Measurements from ENCODE around the gene CBX7. TPM values are rescaled to one million over a fixed set of nuclear protein-coding genes. Genes with fewer than 3 reads are reported as not detected.

CBX7 gene
- total and polyA plus RNA-seq, 2 donors from 2014 or later: 39.3 to 65.2 TPM

- Histone ChIP-seq H3K27ac (ENCODE audit: low read depth in 2 of 2, low read length in 2 of 2) (peak overlapping the region; percentile 86 to 88), H3K9me3 (ENCODE audit: control insufficient read depth in 2 of 3, insufficient read depth in 1 of 3, low read length in 3 of 3) (no peaks in the 10 kb centered on the region), H3K9ac (ENCODE audit: low read length in 3 of 3) (peak overlapping the region in 2 of 3 donors; percentile 63 to 94), H3K36me3 (ENCODE audit: control insufficient read depth in 2 of 3, insufficient read depth in 3 of 3, low read length in 3 of 3) (peaks cover 0 to 5% (median 4%) of the 10 kb centered on the region in 3 donors), H3K4me1 (ENCODE audit: control insufficient read depth in 2 of 3, insufficient read depth in 2 of 3, low read depth in 1 of 3, low read length in 3 of 3) (peaks cover 0 to 23% (median 6%) of the 10 kb centered on the region in 3 donors), H3K27me3 (ENCODE audit: control insufficient read depth, insufficient read depth, low read length) (peaks cover 17% of the 10 kb centered on the region), H3K4me3 (ENCODE audit: low read length in 3 of 3) (peak overlapping the region; percentile 41 to 87 (median 80))
- intact Hi-C loops (cut with DNase I): no loop called here
- no peak for FAIRE-seq
- no peak for DNase-seq
- TF ChIP-seq, protein P1, sequence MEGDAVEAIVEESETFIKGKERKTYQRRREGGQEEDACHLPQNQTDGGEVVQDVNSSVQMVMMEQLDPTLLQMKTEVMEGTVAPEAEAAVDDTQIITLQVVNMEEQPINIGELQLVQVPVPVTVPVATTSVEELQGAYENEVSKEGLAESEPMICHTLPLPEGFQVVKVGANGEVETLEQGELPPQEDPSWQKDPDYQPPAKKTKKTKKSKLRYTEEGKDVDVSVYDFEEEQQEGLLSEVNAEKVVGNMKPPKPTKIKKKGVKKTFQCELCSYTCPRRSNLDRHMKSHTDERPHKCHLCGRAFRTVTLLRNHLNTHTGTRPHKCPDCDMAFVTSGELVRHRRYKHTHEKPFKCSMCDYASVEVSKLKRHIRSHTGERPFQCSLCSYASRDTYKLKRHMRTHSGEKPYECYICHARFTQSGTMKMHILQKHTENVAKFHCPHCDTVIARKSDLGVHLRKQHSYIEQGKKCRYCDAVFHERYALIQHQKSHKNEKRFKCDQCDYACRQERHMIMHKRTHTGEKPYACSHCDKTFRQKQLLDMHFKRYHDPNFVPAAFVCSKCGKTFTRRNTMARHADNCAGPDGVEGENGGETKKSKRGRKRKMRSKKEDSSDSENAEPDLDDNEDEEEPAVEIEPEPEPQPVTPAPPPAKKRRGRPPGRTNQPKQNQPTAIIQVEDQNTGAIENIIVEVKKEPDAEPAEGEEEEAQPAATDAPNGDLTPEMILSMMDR (IDR thresholded peaks at IDR 0.05; ENCODE audit: borderline replicate concordance, extremely low read depth, insufficient read depth): no peak
Observed at GRCh38 chr22:39152024-39152510, 413 bp downstream of the CBX7 start.

DNA sequence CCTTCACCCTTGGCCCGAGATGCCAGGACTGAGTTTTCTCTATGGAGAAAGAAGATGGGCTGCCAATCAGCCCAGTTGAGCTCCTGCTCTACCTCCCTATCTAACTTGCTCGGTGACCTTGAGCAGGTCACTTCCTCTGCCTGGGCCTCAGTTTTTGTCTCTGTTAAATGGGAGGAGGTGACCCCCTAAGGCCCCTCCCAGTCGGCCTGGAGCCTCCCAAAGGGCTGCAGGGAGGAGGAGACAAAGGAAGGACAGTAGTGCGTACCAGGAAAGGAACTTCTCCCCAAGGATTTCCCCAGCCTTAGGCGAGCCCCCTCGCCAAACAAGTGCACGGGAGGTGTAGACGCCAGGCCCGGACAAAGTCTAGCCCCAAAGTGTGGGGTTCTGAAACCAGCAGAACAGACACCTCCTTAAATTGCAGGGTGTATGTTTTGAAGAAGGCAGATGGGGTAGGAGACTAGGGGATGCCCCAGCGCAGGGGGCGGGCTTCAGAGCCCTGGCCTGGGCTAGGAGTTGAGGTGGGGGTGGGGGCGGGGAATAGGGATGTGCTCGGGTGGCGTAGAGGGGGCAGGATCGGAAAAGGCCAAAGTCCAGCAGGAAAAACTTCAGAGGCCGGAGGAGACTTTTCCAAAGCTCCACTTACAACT, 1.0 kb downstream of the CBX7 start:
- peaks cover 0 to 5% (median 4%) of the 10 kb centered on the region in 3 donors for H3K36me3 ChIP-seq (ENCODE audit: control insufficient read depth in 2 of 3, insufficient read depth in 3 of 3, low read length in 3 of 3)
- peak overlapping the region in 2 of 3 donors; percentile 63 to 94 for H3K9ac ChIP-seq (ENCODE audit: low read length in 3 of 3)
- H3K9me3 ChIP-seq (ENCODE audit: control insufficient read depth in 2 of 3, insufficient read depth in 1 of 3, low read length in 3 of 3): no peaks in the 10 kb centered on the region
- peak overlapping the region; percentile 86 to 88 for H3K27ac ChIP-seq (ENCODE audit: low read depth in 2 of 2, low read length in 2 of 2)
- FAIRE-seq (no peak), DNase-seq (peak in 4 of 5 donors; percentile 9 to 64 (median 43))
- H3K4me1 ChIP-seq (ENCODE audit: control insufficient read depth in 2 of 3, insufficient read depth in 2 of 3, low read depth in 1 of 3, low read length in 3 of 3): peaks cover 0 to 26% (median 8%) of the 10 kb centered on the region in 3 donors
- H3K4me3 ChIP-seq (ENCODE audit: low read length in 3 of 3): peak overlapping the region in 2 of 3 donors; percentile 80 to 87
- intact Hi-C loops (cut with DNase I): no loop called here
- TF ChIP-seq, protein P1 (IDR thresholded peaks at IDR 0.05; ENCODE audit: borderline replicate concordance, extremely low read depth, insufficient read depth): no peak
- H3K27me3 ChIP-seq (ENCODE audit: control insufficient read depth, insufficient read depth, low read length): peaks cover 17% of the 10 kb centered on the region

- FAIRE-seq: no peak
- Histone ChIP-seq H3K27ac (ENCODE audit: low read depth in 2 of 2, low read length in 2 of 2) (peak overlapping the region in 1 of 2 donors; percentile 88), H3K27me3 (ENCODE audit: control insufficient read depth, insufficient read depth, low read length) (peaks cover 17% of the 10 kb centered on the region), H3K4me3 (ENCODE audit: low read length in 3 of 3) (peak overlapping the region in 1 of 3 donors; percentile 22), H3K9me3 (ENCODE audit: control insufficient read depth in 2 of 3, insufficient read depth in 1 of 3, low read length in 3 of 3) (no peaks in the 10 kb centered on the region), H3K9ac (ENCODE audit: low read length in 3 of 3) (peak overlapping the region in 1 of 3 donors; percentile 35), H3K36me3 (ENCODE audit: control insufficient read depth in 2 of 3, insufficient read depth in 3 of 3, low read length in 3 of 3) (peaks cover 0 to 5% (median 4%) of the 10 kb centered on the region in 3 donors), H3K4me1 (ENCODE audit: control insufficient read depth in 2 of 3, insufficient read depth in 2 of 3, low read depth in 1 of 3, low read length in 3 of 3) (peaks cover 0 to 32% (median 14%) of the 10 kb centered on the region in 3 donors)
- peak in 3 of 5 donors; percentile 8 to 36 (median 26) for DNase-seq
- intact Hi-C loops (cut with DNase I): no loop called here
- TF ChIP-seq, protein P1 (IDR thresholded peaks at IDR 0.05; ENCODE audit: borderline replicate concordance, extremely low read depth, insufficient read depth): no peak
Observed at GRCh38 chr22:39150848-39151215, 1.6 kb downstream of the CBX7 start.
